Ramos (cell line): ENCODE results near the gene ZNF536.
"Not testable (repeated sequence)": the region's sequence is repeated elsewhere in the genome, so short reads cannot be mapped to it uniquely, and the experiment has no call there.

Experiments
- in situ Hi-C: fragments of 300-500 bp; cut with MboI; formaldehyde crosslinking; loops from one replicate; pipeline ENCODE4 v1.14.3; 2022; ENCODE audit warnings: low sequenced_read_pairs; ENCODE audit not compliant: unreplicated experiment

The ZNF536 gene

DNA sequence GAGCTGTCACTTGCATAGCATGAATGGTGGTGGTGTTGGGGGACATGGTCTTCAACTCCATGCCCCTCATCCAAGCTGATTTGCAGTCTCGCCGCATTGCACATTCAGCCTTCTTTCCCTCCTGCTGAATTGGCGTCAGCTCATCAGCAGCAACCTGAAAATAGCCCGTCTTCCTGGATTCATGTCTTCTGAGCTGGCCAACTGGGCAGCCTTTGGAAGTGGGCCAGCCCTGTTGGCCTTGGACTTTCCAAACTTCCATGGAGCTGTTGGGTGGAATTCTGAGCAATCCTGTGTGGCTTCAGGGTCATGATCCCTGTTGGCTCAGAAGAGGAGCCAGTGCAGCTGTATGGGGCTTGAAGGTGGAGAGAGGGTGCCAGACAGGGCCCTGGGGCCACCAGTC lies 68.8 kb downstream of the ZNF536 start:
- in situ Hi-C loops: no loop called here

DNA sequence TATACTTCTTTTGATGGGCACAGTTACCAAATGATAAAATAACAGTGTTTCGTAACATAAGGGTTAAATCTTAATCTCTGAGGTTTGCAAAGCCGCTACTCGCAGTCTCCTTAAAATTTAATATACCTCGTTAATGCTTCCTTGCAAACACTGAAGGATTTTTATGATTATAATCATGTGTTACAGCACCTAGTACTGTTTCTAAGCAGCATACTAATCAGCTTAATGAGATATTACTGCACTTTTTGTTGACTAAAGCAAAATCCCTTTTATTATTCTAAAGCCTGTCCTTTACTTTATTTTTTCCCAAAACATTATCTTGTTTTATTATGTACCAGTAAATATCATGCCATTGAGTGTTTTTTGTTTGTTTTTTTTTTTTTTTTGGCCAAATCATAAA lies 70.5 kb downstream of the ZNF536 start:
- in situ Hi-C loops: no loop called here

DNA sequence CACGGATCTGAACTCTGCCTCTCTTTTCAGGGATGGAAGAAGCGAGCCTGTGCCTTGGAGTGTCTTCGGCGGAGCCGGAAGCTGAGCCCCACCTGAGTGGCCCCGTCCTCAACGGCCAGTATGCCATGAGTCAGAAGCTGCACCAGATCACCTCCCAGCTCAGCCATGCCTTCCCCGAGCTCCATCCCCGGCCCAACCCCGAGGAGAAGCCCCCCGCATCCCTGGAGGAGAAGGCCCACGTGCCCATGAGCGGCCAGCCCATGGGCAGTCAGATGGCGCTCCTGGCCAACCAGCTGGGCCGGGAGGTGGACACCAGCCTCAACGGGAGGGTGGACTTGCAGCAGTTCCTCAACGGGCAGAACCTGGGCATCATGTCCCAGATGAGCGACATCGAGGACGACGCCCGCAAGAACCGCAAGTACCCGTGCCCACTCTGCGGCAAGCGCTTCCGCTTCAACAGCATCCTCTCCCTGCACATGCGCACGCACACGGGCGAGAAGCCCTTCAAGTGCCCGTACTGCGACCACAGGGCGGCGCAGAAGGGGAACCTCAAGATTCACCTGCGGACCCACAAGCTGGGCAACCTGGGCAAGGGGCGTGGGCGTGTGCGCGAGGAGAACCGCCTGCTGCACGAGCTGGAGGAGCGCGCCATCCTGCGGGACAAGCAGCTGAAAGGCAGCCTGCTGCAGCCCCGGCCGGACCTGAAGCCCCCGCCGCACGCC lies 71.5 kb downstream of the ZNF536 start:
- in situ Hi-C loops: no loop called here

DNA sequence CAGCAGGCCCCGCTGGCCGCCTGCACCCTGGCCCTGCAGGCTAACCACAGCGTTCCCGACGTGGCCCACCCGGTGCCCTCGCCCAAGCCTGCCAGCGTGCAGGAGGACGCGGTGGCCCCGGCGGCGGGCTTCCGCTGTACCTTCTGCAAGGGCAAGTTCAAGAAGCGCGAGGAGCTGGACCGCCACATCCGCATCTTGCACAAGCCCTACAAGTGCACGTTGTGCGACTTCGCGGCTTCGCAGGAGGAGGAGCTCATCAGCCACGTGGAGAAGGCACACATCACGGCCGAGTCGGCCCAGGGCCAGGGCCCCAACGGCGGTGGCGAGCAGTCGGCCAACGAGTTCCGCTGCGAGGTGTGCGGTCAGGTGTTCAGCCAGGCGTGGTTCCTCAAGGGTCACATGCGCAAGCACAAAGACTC lies 72.1 kb downstream of the ZNF536 start:
- in situ Hi-C loops: no loop called here

DNA sequence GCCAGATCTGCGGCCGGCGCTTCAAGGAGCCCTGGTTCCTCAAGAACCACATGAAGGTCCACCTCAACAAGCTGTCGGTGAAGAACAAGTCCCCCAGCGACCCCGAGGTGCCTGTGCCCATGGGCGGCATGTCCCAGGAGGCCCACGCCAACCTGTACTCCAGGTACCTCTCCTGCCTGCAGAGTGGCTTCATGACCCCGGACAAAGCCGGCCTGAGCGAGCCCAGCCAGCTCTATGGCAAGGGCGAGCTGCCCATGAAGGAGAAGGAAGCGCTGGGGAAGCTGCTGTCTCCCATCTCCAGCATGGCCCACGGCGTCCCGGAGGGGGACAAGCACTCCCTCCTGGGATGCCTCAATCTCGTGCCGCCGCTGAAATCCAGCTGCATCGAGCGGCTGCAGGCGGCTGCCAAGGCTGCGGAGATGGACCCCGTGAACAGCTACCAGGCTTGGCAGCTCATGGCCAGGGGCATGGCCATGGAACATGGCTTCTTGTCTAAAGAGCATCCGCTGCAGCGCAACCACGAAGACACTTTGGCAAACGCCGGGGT lies 72.6 kb downstream of the ZNF536 start:
- in situ Hi-C loops: no loop called here

DNA sequence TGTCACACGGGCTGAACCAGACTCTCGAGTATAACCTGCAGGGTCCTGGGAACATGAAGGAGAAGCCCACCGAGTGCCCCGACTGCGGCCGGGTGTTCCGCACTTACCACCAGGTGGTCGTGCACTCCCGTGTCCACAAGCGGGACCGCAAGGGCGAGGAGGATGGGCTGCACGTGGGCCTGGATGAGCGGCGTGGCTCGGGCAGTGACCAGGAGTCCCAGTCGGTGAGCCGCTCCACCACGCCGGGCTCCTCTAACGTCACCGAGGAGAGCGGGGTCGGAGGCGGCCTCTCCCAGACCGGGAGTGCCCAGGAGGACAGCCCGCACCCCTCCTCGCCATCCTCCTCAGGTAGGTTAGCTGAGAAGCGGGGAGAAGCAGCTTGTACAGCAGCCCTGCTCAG lies 73.2 kb downstream of the ZNF536 start:
- in situ Hi-C loops: no loop called here

DNA sequence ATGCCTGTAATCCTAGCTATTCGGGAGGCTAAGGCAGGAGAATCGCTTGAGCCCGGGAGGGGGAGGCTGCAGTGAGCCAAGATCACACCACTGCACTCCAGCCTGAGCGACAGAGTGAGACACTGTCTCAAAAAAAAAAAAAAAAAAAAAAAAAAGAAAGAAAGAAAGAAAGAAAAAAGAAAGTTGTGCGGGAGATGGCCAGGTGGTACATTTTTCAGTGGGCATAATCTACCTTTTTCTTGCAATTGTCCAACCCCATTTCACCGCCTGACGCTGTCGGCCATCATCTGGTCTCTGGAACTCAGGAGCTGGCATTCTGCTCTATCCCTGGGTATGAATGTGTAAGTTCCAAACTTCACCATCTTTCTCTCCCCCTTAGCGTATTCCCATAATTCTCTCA lies 73.9 kb downstream of the ZNF536 start:
- in situ Hi-C loops: not testable (repeated sequence)

DNA sequence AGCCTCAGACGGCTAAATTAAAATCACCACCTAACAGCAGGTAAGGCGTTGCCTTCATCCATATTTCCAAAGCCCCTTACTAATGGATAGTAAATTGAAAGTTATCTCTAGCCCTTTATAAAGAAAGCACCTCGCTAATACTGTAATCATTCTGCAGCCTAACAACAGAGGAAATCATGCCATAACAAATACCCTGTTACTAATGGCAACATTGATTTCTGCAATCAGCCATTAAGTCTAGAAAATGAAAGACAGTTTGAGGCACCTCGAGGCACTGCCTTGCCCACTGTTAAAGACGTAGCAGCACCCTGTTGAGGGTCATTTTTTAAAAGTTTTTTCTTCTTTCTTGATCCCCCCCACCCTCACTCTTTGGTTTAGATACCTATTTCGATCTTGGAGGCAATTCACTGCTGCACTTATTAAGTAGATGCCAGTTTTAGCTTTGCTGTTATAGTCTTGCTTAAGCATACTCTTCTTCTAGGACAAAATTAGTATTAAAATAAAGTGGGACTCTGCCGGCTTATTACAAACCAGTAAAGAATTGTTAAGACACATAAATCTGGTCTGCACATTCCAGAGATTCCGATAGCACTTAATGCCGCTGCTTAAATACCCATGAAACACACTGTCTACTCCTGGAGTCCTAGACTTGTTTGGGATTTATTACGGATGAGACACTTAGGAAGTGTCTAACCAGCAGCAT lies 74.8 kb downstream of the ZNF536 start:
- in situ Hi-C loops: no loop called here

DNA sequence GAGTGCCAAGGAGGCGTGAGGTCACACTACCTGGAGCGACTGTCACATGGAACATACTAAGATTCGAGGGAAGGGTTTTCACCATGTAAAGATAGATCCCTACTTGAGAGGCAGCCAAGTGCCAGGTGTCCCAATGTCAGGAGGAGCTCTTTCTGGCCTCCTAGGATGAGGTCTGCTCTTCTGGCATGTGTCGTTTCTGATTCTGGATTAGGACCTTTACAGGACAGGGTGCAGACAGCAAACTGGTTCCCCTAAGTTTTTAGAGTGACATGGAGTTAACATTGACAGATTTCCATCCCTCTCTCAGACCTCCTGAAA lies 75.3 kb downstream of the ZNF536 start:
- in situ Hi-C loops: no loop called here

DNA sequence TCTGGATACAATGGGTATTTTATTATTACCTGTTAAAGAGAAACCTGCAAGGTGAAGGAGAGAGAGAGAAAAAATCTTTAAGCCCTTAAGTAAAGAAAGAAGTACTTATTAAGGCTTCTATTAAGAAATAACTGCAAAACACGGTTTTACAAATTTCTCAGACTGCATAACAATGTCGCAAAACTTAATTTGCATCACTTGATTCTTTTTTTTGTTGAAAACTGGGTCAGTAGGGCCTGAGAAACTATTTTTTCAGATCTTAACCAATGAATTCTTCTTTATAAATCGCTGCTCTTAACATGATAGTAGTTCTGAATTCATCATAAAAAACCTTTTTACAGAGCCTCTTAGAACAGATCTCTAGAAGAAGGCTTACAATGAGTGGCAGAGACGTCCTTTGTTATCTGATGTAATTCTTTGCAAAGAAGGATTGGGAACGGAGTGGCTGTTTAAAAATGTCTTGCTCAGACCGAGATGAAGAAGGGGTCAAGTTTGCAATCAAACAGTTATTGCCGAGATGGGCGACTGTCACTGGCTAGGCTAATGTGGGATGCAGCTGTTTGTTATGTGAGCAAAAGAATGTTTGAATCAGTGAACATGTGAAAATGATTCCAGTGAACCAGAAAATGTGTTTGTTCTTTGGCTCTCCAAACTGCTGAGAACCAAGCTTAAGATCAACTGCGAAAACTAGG lies 76.3 kb downstream of the ZNF536 start:
- in situ Hi-C loops: no loop called here

DNA sequence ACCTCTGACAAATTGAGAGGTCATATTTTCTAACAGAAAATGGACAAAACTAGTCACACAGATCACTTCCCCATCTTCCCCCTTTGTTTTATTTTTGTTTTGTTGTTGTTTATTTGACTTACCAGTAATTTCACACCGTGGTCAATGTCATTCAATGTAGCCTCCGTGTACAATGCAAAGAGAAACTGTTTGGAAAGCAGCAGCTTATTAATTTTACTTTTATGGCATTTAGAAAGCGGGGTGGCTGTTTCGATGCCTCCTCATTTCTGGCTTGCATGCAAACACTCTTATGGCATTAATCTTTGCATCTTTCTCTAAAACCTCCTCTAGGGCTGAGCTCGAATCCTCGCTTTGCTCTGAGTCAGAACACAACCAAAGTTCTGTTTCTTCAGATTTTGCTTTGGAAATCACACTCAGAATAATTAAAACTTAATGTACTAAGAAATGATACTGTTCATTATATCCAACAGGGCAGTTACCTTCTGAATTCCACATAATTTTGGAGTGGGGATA lies 77.0 kb downstream of the ZNF536 start:
- in situ Hi-C loops: no loop called here

DNA sequence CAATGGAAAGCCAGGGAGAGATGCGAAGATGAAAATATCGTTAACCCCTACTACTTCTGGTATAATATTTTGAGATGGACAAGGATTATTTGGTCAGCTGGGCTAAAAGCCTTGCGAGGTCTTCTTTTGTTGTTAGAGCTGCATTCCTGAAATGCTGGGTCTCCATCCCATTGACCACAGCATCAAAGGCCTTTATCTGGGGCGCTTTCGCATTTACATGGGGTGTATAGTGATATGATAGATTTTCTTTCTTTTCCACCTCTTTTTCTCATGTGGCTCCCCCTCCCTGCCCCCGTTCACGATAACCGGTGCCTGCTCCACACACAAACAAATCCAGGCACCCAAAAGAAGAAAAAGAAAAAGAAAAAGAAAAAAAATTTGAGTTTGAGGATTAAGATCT lies 77.5 kb downstream of the ZNF536 start:
- in situ Hi-C loops: no loop called here

DNA sequence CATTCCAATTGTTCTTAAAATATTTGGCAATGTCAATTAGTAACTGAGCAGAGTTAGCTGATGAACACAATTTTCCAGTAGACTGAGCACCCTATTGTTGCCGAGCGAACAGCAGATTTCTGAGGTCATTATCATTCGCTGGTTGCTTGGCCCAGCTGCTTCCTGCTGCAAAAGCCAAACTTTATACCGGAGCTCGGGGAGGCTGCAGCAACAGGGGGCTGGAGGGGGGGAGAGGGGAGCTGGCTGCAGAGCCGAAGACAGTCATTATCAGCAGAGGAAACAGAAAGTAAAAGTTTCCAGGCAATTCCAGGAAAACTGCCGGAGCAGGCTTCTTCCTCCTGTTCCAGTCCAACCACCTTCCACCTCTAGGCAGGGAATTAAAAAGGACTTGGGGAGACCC lies 77.9 kb downstream of the ZNF536 start:
- in situ Hi-C loops: no loop called here

DNA sequence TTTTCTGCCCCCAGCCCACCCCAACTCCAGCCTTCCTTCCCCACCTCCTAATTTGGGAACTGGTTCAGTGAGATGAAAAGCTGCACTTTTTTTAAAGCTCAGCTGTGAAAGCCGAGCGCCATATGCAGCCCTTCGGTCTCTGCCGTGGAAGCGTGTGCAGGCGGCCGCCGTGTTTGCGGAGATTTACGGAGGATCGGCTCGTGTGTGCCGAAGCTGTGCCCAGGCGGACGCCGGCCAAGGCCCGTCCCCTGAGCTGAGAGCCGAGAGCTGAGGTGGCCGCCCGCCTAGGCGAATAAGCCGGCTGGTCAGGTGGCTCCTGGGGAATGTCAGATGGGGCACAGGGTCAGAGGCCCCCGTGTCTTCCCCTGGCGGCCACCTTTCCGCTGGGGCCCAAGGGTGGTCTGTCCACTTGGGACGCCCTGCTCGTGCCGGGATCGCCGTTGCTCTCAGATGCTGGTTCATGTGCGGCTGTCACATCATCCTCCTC lies 78.7 kb downstream of the ZNF536 start:
- in situ Hi-C loops: no loop called here

DNA sequence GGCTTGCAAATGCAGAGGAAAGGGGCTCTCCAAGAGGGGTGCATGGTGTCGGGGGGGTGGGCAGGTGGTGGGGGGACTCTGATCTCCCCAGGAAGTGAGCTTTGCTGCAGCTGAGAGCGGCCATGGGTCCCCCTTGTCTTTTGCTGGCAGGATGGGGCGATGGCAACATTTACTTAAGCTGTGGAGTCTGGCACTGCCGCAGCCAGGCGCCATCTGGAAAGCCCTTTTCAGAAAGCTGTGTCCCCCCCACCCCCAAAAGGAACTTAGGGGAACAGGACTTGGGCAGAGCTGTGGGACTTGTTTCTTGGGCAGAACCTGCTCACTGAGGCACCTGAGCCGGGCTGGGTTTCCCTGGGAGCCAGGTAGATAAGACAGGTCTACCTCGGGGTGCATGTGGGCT lies 80.7 kb downstream of the ZNF536 start:
- in situ Hi-C loops: no loop called here

DNA sequence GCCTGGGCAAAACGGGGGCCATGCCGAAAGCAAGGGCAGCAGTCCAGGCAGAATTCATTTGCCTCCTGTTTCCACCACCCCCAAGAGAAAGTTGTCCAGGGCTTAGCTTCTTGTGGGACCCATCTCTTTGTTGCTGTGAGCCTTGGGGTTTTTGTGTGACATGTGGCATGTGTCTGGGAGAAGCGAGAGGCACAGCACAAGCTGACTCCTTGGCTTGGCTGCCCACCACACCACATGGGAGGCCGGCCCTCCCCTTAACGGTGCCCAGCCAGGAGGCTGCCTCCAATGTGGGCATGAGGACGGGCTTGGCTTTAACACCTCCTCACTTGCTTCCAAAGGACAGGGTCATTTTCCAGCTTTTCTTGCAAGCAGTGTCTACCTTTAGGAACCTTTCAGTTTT lies 81.6 kb downstream of the ZNF536 start:
- in situ Hi-C loops: no loop called here

DNA sequence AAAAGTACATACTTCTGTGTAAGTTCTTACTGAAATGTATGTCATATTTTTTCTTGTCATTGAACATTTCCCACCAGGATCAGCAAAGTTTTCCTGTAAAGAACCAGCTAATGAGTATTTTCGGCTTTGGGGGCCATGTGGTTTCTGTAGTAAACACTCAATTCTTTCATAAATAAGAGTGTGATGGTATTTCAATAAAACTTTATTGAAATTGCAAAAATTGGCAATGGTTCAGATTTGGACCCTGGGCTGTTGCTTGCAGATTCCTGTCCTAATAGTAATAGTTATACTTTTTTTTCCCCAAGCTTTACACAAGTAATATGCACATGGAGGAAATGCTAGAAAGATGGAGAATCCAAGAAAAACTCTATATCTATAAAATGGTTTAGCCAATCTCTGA lies 83.7 kb downstream of the ZNF536 start:
- in situ Hi-C loops: no loop called here

DNA sequence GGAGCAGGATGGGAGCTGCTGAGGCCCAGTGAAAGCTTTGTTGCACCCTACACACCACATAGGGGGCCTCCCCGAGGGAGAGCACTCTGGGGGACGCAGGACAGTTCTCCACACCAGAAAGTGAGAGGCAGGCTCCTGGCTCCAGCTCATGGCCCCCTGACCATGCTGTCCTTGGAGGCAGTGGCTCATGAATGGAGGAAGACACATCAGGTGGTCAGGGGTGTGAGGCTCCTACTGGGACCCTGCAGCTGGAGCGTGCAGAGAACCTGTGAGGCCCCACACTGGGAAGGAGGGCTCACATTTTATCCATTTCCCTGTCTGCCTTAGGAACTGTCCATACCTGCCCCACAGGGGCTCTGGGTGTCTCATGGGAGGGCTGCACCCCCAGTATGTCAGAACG lies 85.3 kb downstream of the ZNF536 start:
- in situ Hi-C loops: no loop called here

DNA sequence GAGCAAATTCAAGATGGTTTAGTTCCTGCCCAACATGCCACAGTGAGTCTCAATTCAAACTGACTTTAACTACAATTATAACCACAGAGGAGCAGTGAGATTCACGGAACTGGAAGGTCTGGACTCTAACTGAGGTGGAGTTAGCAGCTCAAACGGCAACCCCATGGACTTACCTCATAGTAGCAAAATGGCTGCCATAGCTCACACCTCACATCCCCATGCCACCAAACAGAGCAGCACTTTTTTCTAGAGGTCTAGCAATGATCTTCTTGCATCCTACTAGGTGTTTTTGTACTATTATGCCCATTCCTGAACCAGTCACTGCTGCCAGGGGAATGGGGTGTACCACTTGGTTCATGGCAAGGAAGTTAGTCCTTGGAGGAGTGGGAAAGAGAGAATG lies 87.7 kb downstream of the ZNF536 start:
- in situ Hi-C loops: no loop called here

DNA sequence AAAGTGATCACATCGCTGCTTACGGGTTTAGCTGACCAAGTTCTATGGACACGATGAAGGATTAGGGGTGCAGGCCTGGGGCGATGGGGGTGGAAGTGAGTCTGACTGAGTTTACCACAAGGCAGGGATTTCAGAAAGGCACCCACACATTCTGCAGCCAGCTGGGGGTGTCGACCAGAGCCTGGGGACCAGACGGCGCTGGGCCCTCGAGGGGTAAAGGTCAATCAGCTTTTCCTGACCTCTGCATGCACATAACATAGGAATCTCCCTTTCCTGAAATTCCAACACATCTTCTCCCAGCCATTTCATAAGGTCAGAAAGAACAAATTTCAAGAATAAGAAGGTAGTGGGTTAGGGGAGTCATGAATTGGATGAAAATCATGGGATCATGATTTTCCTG lies 92.0 kb downstream of the ZNF536 start:
- in situ Hi-C loops: no loop called here

DNA sequence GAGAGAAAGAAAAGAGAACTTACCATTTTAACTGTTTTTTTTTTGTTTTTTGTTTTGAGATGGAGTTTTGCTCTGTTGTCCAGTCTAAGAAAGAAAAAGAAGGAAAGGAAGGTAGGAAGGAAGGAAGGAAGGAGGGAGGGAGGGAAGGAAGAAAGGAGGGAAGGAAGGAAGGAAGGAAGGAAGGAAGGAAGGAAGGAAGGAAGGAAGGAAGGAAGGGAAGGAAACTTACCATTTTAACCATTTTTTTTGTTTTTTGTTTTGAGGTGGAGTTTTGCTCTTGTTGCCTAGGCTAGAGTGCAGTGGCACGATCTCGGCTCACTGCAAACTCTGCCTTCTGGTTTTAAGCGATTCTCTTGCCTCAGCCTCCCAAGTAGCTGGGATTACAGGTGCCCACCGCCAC lies 94.4 kb downstream of the ZNF536 start:
- in situ Hi-C loops: not testable (repeated sequence)
